Common myeloid progenitor, CD34-positive (primary cell): Measurements from ENCODE around the gene SLMAP.

Experiments
- CTCF ChIA-PET: fragments of 350-600 bp; sonication (Branson Sonifier 250); formaldehyde crosslinking; loops from one replicate; lab custom pipeline; 2021; ENCODE audit warnings: antibody characterized with exemption; lab: Charles Lee
- POLR2A ChIA-PET: fragments of 350-600 bp; sonication (Branson Sonifier 250); formaldehyde crosslinking; loops from one replicate; lab custom pipeline; 2021; ENCODE audit warnings: antibody characterized with exemption; lab: Charles Lee
- DNase-seq, 3 donors: peaks; one replicate each; pipeline versions ENCODE4 v3.0.0 to v3.0.0-alpha.2; 2013
- H3K27ac ChIP-seq, 2 experiments: 1 replicate in 1 of 2; 2 replicates in 1 of 2; pipeline ENCODE4 v1.7.0; 2013; ENCODE audit warnings: inconsistent platforms in 2 of 2, low read length in 2 of 2, mild to moderate bottlenecking in 2 of 2, low read depth in 1 of 2, moderate library complexity in 1 of 2; ENCODE audit not compliant: severe bottlenecking in 2 of 2, insufficient read depth in 1 of 2, poor library complexity in 1 of 2
- H3K27me3 ChIP-seq, 5 experiments: replicated peaks in 2 of 5; 1 replicate in 3 of 5; 2 replicates in 2 of 5; pipeline versions ENCODE4 v1.6.1 to v1.7.0; 2013; ENCODE audit warnings: low read length in 4 of 5, mild to moderate bottlenecking in 2 of 5, moderate library complexity in 2 of 5, inconsistent platforms in 1 of 5; ENCODE audit not compliant: insufficient read depth in 5 of 5, control insufficient read depth in 4 of 5
- H3K36me3 ChIP-seq, 4 experiments: 1 replicate in 2 of 4; 2 replicates in 2 of 4; pipeline versions ENCODE4 v1.6.1 to v1.7.0; 2013; ENCODE audit warnings: low read length in 3 of 4, control low read depth in 1 of 4, mild to moderate bottlenecking in 1 of 4; ENCODE audit not compliant: control insufficient read depth in 4 of 4, insufficient read depth in 4 of 4
- H3K4me1 ChIP-seq, 4 experiments: 1 replicate in 3 of 4; 2 replicates in 1 of 4; pipeline versions ENCODE4 v1.6.1 to v1.7.1; 2013; ENCODE audit warnings: low read length in 3 of 4, mild to moderate bottlenecking in 3 of 4, control low read depth in 1 of 4, inconsistent platforms in 1 of 4, moderate library complexity in 1 of 4; ENCODE audit not compliant: control insufficient read depth in 4 of 4, insufficient read depth in 4 of 4; ENCODE audit errors: control extremely low read depth in 1 of 4
- H3K4me3 ChIP-seq, 7 experiments: 1 replicate in 4 of 7; 2 replicates in 3 of 7; pipeline versions ENCODE4 v1.5.1 to v1.7.0; 2013; ENCODE audit warnings: mild to moderate bottlenecking in 7 of 7, low read length in 6 of 7, moderate library complexity in 6 of 7, inconsistent platforms in 2 of 7, low read depth in 2 of 7, control low read depth in 1 of 7; ENCODE audit not compliant: insufficient read depth in 4 of 7, control insufficient read depth in 1 of 7; ENCODE audit errors: extremely low read depth in 1 of 7
- H3K9me3 ChIP-seq, 5 experiments: 1 replicate in 4 of 5; 2 replicates in 1 of 5; pipeline versions ENCODE4 v1.6.1 to v1.7.1; 2013; ENCODE audit warnings: low read length in 4 of 5, mild to moderate bottlenecking in 2 of 5, inconsistent platforms in 1 of 5, low read depth in 1 of 5, moderate library complexity in 1 of 5; ENCODE audit not compliant: control insufficient read depth in 4 of 5, insufficient read depth in 2 of 5; ENCODE audit errors: control extremely low read depth in 1 of 5
- WGBS: methylation state at CpG from one replicate; pipeline ENCODE4 v1.1.5; 2013; ENCODE audit not compliant: insufficient coverage; 5-methylcytosine and 5-hydroxymethylcytosine counted together

SLMAP gene

DNA sequence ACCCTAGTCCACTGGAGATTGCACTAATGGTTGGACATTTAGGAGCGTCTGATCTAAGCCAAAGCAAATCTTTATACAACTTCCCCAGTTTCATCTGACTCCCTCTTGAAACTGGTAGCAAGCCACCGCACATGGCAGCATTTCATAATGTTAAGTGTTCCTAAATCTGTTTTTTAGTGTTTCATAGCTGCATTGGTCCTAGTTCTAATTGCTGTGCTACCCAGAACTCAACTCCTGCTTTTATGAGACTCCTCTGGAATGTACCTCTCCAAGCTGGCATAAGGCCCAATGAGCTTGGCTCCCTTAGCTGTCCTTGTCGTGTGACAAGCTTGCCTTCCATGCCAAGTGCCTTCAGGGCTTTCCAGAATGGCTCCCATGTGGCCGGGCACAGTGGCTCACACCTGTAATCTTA lies 186.8 kb downstream of the SLMAP start:
- 97% methylated on average over 4 of the region's 4 CpGs for WGBS
- Histone ChIP-seq H3K9me3 (peaks cover 0 to 2% (median 0%) of the 10 kb centered on the region in 5 experiments), H3K27ac (no peak overlapping the region), H3K4me3 (no peak overlapping the region), H3K4me1 (no peaks in the 10 kb centered on the region), H3K36me3 (no peaks in the 10 kb centered on the region), H3K27me3 (no peaks in the 10 kb centered on the region)
- CTCF ChIA-PET, result no interaction called here
- POLR2A ChIA-PET, result no interaction called here
- no peak for DNase-seq

DNA sequence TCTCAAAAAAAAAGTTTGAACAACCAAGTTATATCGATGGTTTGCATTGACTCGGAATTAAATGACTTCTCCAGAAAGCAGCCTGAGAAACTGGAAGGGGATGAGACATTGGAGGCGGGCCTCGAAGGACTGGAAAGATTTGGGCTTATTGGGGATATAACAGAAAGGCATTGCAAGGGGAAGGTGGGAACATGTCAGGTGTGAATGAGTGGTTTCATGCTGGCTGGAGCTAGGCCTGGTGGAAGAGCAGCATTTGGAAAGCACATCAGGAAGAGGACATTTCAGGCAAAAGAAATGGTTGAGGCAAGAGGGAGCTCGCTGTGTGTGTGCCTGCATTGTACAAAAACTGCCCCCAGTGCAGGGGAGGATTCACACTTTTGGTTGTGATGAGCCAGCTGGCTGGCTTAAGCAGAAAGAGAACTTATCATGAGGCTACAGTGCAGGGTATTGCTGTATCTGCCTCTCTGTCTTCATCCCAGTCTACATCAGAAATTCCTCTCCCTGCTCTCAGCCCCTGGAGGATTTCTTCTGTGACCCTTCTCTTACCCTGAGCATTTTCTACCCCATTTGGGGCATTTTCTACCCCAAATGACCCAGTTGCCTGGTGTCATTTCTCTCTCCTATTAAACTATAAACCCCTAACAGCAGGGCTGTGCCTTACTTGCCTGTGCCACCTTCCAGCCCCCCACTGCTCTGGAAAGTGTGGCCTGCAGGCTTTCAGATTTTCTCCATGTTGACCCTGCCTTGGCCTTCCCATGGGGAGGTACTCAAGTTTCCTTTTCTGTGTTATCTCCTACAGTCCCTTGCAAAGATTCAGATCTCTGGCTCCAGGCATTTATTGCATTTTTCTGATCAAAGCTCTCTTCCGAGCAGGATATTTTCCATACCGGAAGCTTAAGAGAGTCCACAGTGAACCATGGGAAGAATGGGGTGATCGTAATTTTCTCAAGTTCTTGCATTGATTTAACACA lies 187.7 kb downstream of the SLMAP start:
- no peak overlapping the region for H3K4me3 ChIP-seq
- H3K4me1 ChIP-seq, result no peaks in the 10 kb centered on the region
- no peak for DNase-seq
- H3K9me3 ChIP-seq, result peaks cover 0 to 2% (median 0%) of the 10 kb centered on the region in 5 experiments
- no peak overlapping the region for H3K27ac ChIP-seq
- ChIA-PET POLR2A (no interaction called here), CTCF (no interaction called here)
- 100% methylated on average over 7 of the region's 8 CpGs for WGBS
- H3K36me3 ChIP-seq, result no peaks in the 10 kb centered on the region
- no peaks in the 10 kb centered on the region for H3K27me3 ChIP-seq

- Histone ChIP-seq H3K36me3 (no peaks in the 10 kb centered on the region), H3K9me3 (no peaks in the 10 kb centered on the region), H3K27me3 (no peaks in the 10 kb centered on the region), H3K27ac (no peak overlapping the region), H3K4me1 (peaks cover 9 to 26% (median 16%) of the 10 kb centered on the region in 4 experiments), H3K4me3 (no peak overlapping the region)
- CTCF ChIA-PET, result interaction anchor here (1.4 kb wide), 1 partner anchor 10 kb away, joined by 4 read pairs; no protein-coding TSS in a partner anchor
- POLR2A ChIA-PET, result no interaction called here
- no peak for DNase-seq
- 100% methylated on average over 1 of the region's 5 CpGs for WGBS
These were observed 190.9 kb downstream of the SLMAP start for GRCh38 chr3:57946970-57947381.

DNA sequence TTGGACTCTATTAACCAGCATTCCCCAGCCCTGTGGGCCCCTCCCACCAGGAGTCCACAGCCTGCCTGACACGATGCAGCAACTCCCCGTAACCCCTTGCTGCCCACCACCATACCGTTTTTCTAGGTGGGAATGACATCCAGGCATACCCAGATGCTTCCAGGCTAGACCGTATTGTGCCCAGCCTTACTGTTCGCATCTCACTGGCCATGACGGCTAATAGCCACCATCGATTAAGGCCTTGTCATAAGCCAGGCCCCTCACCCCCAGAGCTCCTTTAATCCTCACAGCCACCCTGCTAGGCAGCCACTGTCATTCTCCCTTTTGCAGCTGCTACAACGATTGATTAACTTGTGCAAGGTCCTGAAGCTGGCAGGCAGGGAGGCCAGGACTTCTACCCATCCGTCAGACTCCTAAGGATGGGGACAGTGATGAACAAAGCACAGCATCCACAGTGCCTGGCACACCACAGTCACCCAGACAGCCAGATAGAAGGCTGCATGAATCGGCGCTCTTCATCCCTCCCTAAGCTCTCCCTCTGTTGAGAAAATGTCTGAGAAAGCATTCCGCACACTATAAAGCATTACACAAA lies 192.1 kb downstream of the SLMAP start:
- Histone ChIP-seq H3K4me1 (peaks cover 14 to 38% (median 27%) of the 10 kb centered on the region in 4 experiments), H3K4me3 (no peak overlapping the region), H3K36me3 (no peaks in the 10 kb centered on the region), H3K27me3 (no peaks in the 10 kb centered on the region), H3K9me3 (no peaks in the 10 kb centered on the region), H3K27ac (no peak overlapping the region)
- CTCF ChIA-PET, result interaction anchor here (4.5 kb wide), 1 partner anchor 9 kb away, joined by 28 read pairs; no protein-coding TSS in a partner anchor
- WGBS, result 96% methylated on average over 10 of the region's 12 CpGs
- DNase-seq, result no peak
- POLR2A ChIA-PET, result no interaction called here

DNA sequence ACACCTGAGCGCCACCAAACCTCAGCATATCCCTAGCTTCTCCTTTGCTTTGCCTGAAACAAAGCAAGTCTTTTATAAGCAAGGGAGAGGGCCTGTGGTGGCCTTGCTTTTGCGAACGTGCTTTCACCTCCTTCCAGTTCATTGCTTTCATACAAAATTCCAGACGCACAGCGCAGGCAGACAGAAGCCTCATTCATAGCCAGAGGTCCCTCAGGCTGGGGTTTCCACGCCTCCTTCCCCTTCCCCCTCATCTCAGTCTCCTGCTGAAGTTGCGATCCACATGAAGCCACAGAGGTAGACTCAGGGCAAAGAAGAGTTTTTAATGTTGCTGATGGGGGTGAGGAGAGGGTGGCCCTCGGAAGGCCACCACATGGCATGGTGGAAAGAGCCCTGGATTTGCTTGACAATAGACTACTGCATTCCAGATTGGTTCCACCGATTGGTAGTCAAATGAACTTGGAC lies 192.7 kb downstream of the SLMAP start:
- no peaks in the 10 kb centered on the region for H3K27me3 ChIP-seq
- no peak for DNase-seq
- WGBS, result 100% methylated on average over 7 of the region's 9 CpGs
- H3K4me1 ChIP-seq, result peaks cover 14 to 43% (median 32%) of the 10 kb centered on the region in 4 experiments
- ChIA-PET CTCF (interaction anchor here (1.8 to 4.5 kb wide), 2 partner anchors 10 to 39 kb away, joined by 5 to 28 read pairs; no protein-coding TSS in a partner anchor), POLR2A (no interaction called here)
- no peak overlapping the region for H3K27ac ChIP-seq
- no peak overlapping the region for H3K4me3 ChIP-seq
- H3K36me3 ChIP-seq, result no peaks in the 10 kb centered on the region
- no peaks in the 10 kb centered on the region for H3K9me3 ChIP-seq

- Histone ChIP-seq H3K4me1 (peaks cover 14 to 43% (median 32%) of the 10 kb centered on the region in 4 experiments), H3K4me3 (no peak overlapping the region), H3K9me3 (no peaks in the 10 kb centered on the region), H3K27me3 (no peaks in the 10 kb centered on the region), H3K36me3 (no peaks in the 10 kb centered on the region), H3K27ac (no peak overlapping the region)
- no peak for DNase-seq
- WGBS, result 100% methylated on average over 2 of the region's 5 CpGs
- ChIA-PET POLR2A (no interaction called here), CTCF (interaction anchor here (1.4 to 4.5 kb wide), 3 partner anchors 10 to 356 kb away, joined by 3 to 28 read pairs (median 5); partner anchors contain the start of genes HTD2 and RPP14)
These were observed 193.2 kb downstream of the SLMAP start for GRCh38 chr3:57949344-57949743.
